Effector memory CD8-positive, alpha-beta T cell (primary cell): ENCODE measurements around the gene CXCR2.

ENCODE experiments used
- ATAC-seq: fragments of 150-1000 bp; cut with Tn5 transposase; replicated peaks from 2 replicates; pipeline ENCODE4 v1.10.0; 2021; ENCODE audit warnings: mild to moderate bottlenecking, moderate library complexity
- DNase-seq, 3 experiments: peaks; one replicate each; pipeline ENCODE4 v3.0.0; 2021
- H3K27ac Mint-ChIP-seq, 2 donors: one replicate each; pipeline ENCODE4 v1.8.0; 2022; ENCODE audit warnings: mild to moderate bottlenecking in 2 of 2, mixed read lengths in 2 of 2, moderate library complexity in 2 of 2
- H3K27me3 Mint-ChIP-seq, 2 donors: one replicate each; pipeline ENCODE4 v1.8.0; 2022; ENCODE audit warnings: mixed read lengths in 2 of 2
- H3K36me3 Mint-ChIP-seq: one replicate; pipeline ENCODE4 v1.8.0; 2022; ENCODE audit warnings: mild to moderate bottlenecking, moderate library complexity, mixed read lengths; ENCODE audit not compliant: insufficient read depth
- H3K4me1 Mint-ChIP-seq, 2 donors: one replicate each; pipeline ENCODE4 v1.8.0; 2022; ENCODE audit warnings: low read depth in 2 of 2, mixed read lengths in 2 of 2
- H3K4me3 Mint-ChIP-seq, 2 donors: one replicate each; pipeline ENCODE4 v1.8.0; 2022; ENCODE audit warnings: mild to moderate bottlenecking in 2 of 2, mixed read lengths in 2 of 2, moderate library complexity in 2 of 2
- H3K9me3 Mint-ChIP-seq, 2 donors: one replicate each; pipeline ENCODE4 v1.8.0; 2022; ENCODE audit warnings: mixed read lengths in 2 of 2
- total RNA-seq, 9 experiments: gene quantifications; one replicate each; lab custom pipeline; 2026; lab: John Stamatoyannopoulos, UW

CXCR2 gene
- total RNA-seq: 0 to 2.0 (median 0) reads per million in 9 experiments

- peaks cover 22 to 47% of the 10 kb centered on the region in 2 donors for H3K27me3 Mint-ChIP-seq
- peak within 1 kb of the TSS; percentile 30 to 56 for H3K27ac Mint-ChIP-seq
- H3K36me3 Mint-ChIP-seq: peaks cover 5% of the 10 kb centered on the region
- ATAC-seq (peak; percentile 32), DNase-seq (no peak)
- peaks cover 4 to 16% of the 10 kb centered on the region in 2 donors for H3K4me1 Mint-ChIP-seq
- H3K4me3 Mint-ChIP-seq: peak within 1 kb of the TSS; percentile 22 to 69
- H3K9me3 Mint-ChIP-seq: peaks cover 0 to 3% of the 10 kb centered on the region in 2 donors
These were observed at the start of gene CXCR2 for GRCh38 chr2:218125626-218126080. CXCR2 (plus strand) TSS chr2:218126028; CDS start chr2:218134802, 8,774 bp downstream.

- DNase-seq: no peak
- no peak for ATAC-seq
- no peak overlapping the region for H3K27ac Mint-ChIP-seq
These were observed 48.2 kb upstream of the CXCR2 start for GRCh38 chr2:218077464-218078216.

GRCh38 chr2:218079943-218080913 is 45.6 kb upstream of the CXCR2 start:
- H3K27ac Mint-ChIP-seq: no peak overlapping the region
- no peaks in the 10 kb centered on the region for H3K9me3 Mint-ChIP-seq
- H3K36me3 Mint-ChIP-seq: no peaks in the 10 kb centered on the region
- peaks cover 14 to 16% of the 10 kb centered on the region in 2 donors for H3K27me3 Mint-ChIP-seq
- no peak for DNase-seq
- H3K4me3 Mint-ChIP-seq: no peak overlapping the region
- no peak for ATAC-seq
- H3K4me1 Mint-ChIP-seq: no peaks in the 10 kb centered on the region

More at GRCh38 chr2:218077464-218078216, 48.2 kb upstream of the CXCR2 start:
- Mint-ChIP-seq H3K36me3 (no peaks in the 10 kb centered on the region), H3K27me3 (peaks cover 9 to 41% of the 10 kb centered on the region in 2 donors), H3K9me3 (no peaks in the 10 kb centered on the region), H3K4me1 (peaks cover 0 to 3% of the 10 kb centered on the region in 2 donors), H3K4me3 (no peak overlapping the region)

- ATAC-seq: no peak
- no peaks in the 10 kb centered on the region for H3K36me3 Mint-ChIP-seq
- H3K27me3 Mint-ChIP-seq: peaks cover 13 to 14% of the 10 kb centered on the region in 2 donors
- no peaks in the 10 kb centered on the region for H3K4me1 Mint-ChIP-seq
- no peaks in the 10 kb centered on the region for H3K9me3 Mint-ChIP-seq
- DNase-seq: no peak
- H3K4me3 Mint-ChIP-seq: no peak overlapping the region
- H3K27ac Mint-ChIP-seq: peak overlapping the region in 1 of 2 donors; percentile 21
These were observed 44.8 kb upstream of the CXCR2 start for GRCh38 chr2:218081063-218081462.

GRCh38 chr2:218081695-218082094 is 44.1 kb upstream of the CXCR2 start:
- Mint-ChIP-seq H3K36me3 (no peaks in the 10 kb centered on the region), H3K27me3 (peaks cover 13 to 19% of the 10 kb centered on the region in 2 donors), H3K4me3 (no peak overlapping the region), H3K27ac (no peak overlapping the region), H3K9me3 (peaks cover 5 to 6% of the 10 kb centered on the region in 2 donors), H3K4me1 (no peaks in the 10 kb centered on the region)
- DNase-seq: no peak
- ATAC-seq: no peak

GRCh38 chr2:218082586-218083351 is 43.1 kb upstream of the CXCR2 start:
- Mint-ChIP-seq H3K27ac (no peak overlapping the region), H3K36me3 (no peaks in the 10 kb centered on the region), H3K4me1 (no peaks in the 10 kb centered on the region), H3K9me3 (peaks cover 5 to 8% of the 10 kb centered on the region in 2 donors), H3K27me3 (peaks cover 13 to 20% of the 10 kb centered on the region in 2 donors), H3K4me3 (no peak overlapping the region)
- no peak for DNase-seq
- no peak for ATAC-seq

GRCh38 chr2:218083352-218083676 is 42.5 kb upstream of the CXCR2 start:
- no peaks in the 10 kb centered on the region for H3K4me1 Mint-ChIP-seq
- DNase-seq (no peak), ATAC-seq (no peak)
- H3K36me3 Mint-ChIP-seq: no peaks in the 10 kb centered on the region
- no peak overlapping the region for H3K4me3 Mint-ChIP-seq
- H3K27me3 Mint-ChIP-seq: peaks cover 13 to 20% of the 10 kb centered on the region in 2 donors
- peaks cover 5 to 8% of the 10 kb centered on the region in 2 donors for H3K9me3 Mint-ChIP-seq
- no peak overlapping the region for H3K27ac Mint-ChIP-seq

- no peak for ATAC-seq
- Mint-ChIP-seq H3K27ac (no peak overlapping the region), H3K36me3 (no peaks in the 10 kb centered on the region), H3K9me3 (peaks cover 5 to 8% of the 10 kb centered on the region in 2 donors), H3K4me3 (no peak overlapping the region), H3K4me1 (no peaks in the 10 kb centered on the region), H3K27me3 (peaks cover 7 to 20% of the 10 kb centered on the region in 2 donors)
- DNase-seq: no peak
These were observed 39.4 kb upstream of the CXCR2 start for GRCh38 chr2:218086478-218086877.

- Mint-ChIP-seq H3K27me3 (peaks cover 16 to 25% of the 10 kb centered on the region in 2 donors), H3K4me3 (no peak overlapping the region), H3K36me3 (no peaks in the 10 kb centered on the region), H3K9me3 (peaks cover 5 to 8% of the 10 kb centered on the region in 2 donors), H3K27ac (no peak overlapping the region), H3K4me1 (no peaks in the 10 kb centered on the region)
- DNase-seq (no peak), ATAC-seq (no peak)
These were observed 36.6 kb upstream of the CXCR2 start for GRCh38 chr2:218089259-218089658.

- no peak overlapping the region for H3K4me3 Mint-ChIP-seq
- no peaks in the 10 kb centered on the region for H3K4me1 Mint-ChIP-seq
- no peak for ATAC-seq
- H3K27me3 Mint-ChIP-seq: peaks cover 10 to 25% of the 10 kb centered on the region in 2 donors
- H3K27ac Mint-ChIP-seq: no peak overlapping the region
- H3K36me3 Mint-ChIP-seq: no peaks in the 10 kb centered on the region
- no peak for DNase-seq
- peaks cover 0 to under 1% of the 10 kb centered on the region in 2 donors for H3K9me3 Mint-ChIP-seq
These were observed 34.1 kb upstream of the CXCR2 start for GRCh38 chr2:218091746-218092145.

- no peaks in the 10 kb centered on the region for H3K9me3 Mint-ChIP-seq
- no peaks in the 10 kb centered on the region for H3K4me1 Mint-ChIP-seq
- no peak overlapping the region for H3K4me3 Mint-ChIP-seq
- no peaks in the 10 kb centered on the region for H3K36me3 Mint-ChIP-seq
- peaks cover 5 to 24% of the 10 kb centered on the region in 2 donors for H3K27me3 Mint-ChIP-seq
- H3K27ac Mint-ChIP-seq: no peak overlapping the region
- ATAC-seq (no peak), DNase-seq (no peak)
These were observed 31.9 kb upstream of the CXCR2 start for GRCh38 chr2:218093879-218094278.

GRCh38 chr2:218095853-218096252 is 30.0 kb upstream of the CXCR2 start:
- no peaks in the 10 kb centered on the region for H3K9me3 Mint-ChIP-seq
- H3K27me3 Mint-ChIP-seq: peaks cover 19 to 36% of the 10 kb centered on the region in 2 donors
- no peaks in the 10 kb centered on the region for H3K36me3 Mint-ChIP-seq
- H3K27ac Mint-ChIP-seq: no peak overlapping the region
- no peaks in the 10 kb centered on the region for H3K4me1 Mint-ChIP-seq
- DNase-seq (no peak), ATAC-seq (no peak)
- no peak overlapping the region for H3K4me3 Mint-ChIP-seq

- Mint-ChIP-seq H3K9me3 (no peaks in the 10 kb centered on the region), H3K4me1 (no peaks in the 10 kb centered on the region), H3K4me3 (no peak overlapping the region), H3K27me3 (peaks cover 19 to 30% of the 10 kb centered on the region in 2 donors), H3K27ac (no peak overlapping the region), H3K36me3 (no peaks in the 10 kb centered on the region)
- ATAC-seq (no peak), DNase-seq (no peak)
These were observed 27.9 kb upstream of the CXCR2 start for GRCh38 chr2:218097975-218098374.
